Fibroblast of the aortic adventitia (primary cell): ENCODE data around the gene TEX101. TPM values are rescaled to one million over a fixed set of nuclear protein-coding genes. Genes with fewer than 3 reads are reported as not detected.

ENCODE experiments used
- DNase-seq: peaks from one replicate; pipeline ENCODE4 v3.0.0-alpha.2; 2010; ENCODE audit warnings: low read depth
- H3K4me3 ChIP-seq: 2 replicates; pipeline ENCODE4 v1.5.1; 2011; ENCODE audit warnings: low read depth, mild to moderate bottlenecking, control low read depth, low read length, moderate library complexity
- total RNA-seq: library from RNA; depleted of rRNA; stranded (reverse); fragments of >200 nt; gene quantifications from 2 replicates; pipeline ENCODE4 v1.2.3, GENCODE V29; 2012; ENCODE audit warnings: low replicate concordance
- TF ChIP-seq, protein P1 (sequence below): IDR thresholded peaks from 2 replicates; pipeline ENCODE4 v1.5.1; 2011; ENCODE audit warnings: mild to moderate bottlenecking, low read length, control low read depth, inconsistent platforms; ENCODE audit not compliant: insufficient read depth

The TEX101 gene
- total RNA-seq, 1 donor, result not detected

DNA sequence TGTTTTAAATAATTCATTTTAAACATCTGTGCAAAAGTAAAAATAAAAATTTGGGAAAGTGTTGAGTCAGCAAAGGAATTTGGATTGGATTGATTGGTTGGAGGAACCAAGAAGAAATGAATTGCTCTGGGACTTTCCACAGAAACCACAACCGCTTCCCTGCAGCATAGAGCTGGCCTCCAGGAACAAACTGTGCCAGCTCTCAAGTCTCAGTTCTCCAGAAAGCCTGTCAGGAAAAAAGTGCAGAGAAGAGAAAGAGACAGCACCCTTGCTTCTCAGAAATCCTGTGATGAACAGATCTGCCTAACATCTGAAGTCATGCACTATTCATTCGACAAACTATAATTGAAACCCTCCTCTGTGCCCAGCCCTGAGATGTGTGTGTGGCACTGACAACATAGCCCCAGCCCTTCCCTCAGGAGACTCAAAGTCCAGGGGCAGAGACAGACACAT lies 35.9 kb downstream of the TEX101 start:
- H3K4me3 ChIP-seq, result no peak overlapping the region
- DNase-seq, result peak; percentile 83
- TF ChIP-seq, protein P1, sequence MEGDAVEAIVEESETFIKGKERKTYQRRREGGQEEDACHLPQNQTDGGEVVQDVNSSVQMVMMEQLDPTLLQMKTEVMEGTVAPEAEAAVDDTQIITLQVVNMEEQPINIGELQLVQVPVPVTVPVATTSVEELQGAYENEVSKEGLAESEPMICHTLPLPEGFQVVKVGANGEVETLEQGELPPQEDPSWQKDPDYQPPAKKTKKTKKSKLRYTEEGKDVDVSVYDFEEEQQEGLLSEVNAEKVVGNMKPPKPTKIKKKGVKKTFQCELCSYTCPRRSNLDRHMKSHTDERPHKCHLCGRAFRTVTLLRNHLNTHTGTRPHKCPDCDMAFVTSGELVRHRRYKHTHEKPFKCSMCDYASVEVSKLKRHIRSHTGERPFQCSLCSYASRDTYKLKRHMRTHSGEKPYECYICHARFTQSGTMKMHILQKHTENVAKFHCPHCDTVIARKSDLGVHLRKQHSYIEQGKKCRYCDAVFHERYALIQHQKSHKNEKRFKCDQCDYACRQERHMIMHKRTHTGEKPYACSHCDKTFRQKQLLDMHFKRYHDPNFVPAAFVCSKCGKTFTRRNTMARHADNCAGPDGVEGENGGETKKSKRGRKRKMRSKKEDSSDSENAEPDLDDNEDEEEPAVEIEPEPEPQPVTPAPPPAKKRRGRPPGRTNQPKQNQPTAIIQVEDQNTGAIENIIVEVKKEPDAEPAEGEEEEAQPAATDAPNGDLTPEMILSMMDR, result no peak

DNA sequence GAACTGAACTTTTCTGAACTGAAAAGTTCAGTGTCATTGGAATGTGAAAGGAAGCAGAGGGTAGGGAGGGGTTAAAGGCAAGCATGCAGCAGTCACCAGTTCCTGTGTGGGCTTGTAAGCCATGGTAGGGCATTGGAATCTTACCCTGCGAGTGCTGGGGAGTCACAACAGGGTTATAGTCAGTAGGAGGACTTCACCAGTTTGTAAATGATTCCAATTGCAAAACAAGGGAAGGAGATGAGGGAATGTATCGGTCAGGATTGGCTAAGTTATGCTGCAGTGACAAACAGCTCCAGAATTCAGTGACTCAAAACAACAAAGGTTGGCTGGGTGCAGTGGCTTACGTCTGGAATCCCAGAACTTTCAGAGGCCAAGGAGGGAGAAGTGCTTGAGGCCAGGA lies 37.9 kb downstream of the TEX101 start:
- H3K4me3 ChIP-seq, result no peak overlapping the region
- TF ChIP-seq, protein P1, result no peak
- DNase-seq, result no peak

DNA sequence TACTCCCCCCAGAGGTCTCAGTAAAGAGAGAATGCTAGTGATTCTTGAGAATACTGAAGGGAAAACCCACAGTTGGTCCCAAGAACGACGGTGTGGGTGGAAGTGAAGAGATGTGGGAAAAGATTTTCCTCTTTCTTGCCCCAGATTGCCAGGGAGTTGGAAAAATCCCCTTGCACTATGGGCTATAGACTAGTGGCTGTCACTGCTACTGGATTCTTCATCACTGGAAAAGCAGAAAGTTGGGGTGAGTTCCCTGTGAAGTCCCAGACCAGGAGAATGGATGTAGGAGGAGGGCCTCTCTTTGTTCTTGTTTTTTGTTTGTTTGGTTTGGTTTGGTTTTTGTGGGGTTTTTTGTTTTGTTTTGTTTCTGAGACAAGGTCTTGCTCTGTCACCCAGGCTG lies 39.3 kb downstream of the TEX101 start:
- no peak for DNase-seq
- TF ChIP-seq, protein P1, result no peak
- H3K4me3 ChIP-seq, result no peak overlapping the region

DNA sequence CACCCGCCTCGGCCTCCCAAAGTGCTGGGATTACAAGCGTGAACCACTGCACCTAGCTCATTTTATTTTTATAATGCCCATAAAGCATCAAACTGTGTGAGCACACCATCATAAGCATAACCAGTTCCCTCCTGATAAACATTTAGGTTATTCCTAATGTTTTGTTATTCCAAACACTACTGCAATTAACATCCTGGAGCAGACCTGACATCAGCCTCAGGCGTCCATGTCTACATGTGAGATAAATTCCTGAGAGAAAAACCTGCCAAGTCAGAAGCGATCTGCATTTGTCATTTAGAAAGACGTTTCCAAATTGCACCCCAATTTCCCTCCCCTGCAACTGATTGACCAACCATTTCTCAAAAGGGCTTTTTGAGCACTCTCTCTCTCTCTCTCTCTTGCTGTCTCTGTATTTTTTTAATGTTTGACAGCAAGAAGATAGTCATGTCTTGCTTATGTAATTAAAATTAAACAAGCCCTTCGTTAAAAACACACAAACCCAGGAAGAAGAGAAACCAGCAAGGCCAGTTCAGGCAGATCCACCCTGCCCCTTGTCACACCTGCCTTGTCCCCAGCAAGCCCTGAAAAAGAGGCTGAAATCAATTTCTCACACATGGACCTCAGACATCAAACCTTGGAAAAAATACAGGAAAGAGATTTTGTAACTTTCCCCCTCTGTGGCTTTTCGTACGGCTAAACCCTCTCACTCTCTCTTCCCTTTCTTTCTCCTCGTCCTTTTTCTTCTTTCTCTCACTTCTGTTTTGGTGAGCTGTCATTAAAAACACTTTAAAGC lies 40.8 kb downstream of the TEX101 start:
- DNase-seq, result no peak
- TF ChIP-seq, protein P1, result no peak
- no peak overlapping the region for H3K4me3 ChIP-seq

DNA sequence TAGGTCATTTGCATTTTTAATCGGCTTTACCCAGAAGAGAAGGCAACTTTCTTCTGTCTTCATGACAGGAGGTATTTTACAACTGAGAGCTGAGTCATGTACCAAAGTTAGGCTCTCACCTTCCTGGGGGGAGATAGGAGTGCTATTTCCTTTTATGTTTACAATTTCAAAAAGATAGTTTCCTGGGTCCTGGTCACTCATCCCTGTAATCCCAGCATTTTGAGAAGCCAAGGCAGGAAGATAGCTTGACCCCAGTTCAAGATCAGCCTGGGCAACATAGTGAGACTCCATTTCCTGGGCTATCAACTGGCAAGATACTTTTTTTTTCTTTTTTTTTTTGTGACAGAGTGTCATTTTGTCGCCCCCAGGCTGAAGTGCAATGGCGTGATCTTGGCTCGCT lies 43.1 kb downstream of the TEX101 start:
- no peak for DNase-seq
- no peak overlapping the region for H3K4me3 ChIP-seq
- TF ChIP-seq, protein P1, result no peak

DNA sequence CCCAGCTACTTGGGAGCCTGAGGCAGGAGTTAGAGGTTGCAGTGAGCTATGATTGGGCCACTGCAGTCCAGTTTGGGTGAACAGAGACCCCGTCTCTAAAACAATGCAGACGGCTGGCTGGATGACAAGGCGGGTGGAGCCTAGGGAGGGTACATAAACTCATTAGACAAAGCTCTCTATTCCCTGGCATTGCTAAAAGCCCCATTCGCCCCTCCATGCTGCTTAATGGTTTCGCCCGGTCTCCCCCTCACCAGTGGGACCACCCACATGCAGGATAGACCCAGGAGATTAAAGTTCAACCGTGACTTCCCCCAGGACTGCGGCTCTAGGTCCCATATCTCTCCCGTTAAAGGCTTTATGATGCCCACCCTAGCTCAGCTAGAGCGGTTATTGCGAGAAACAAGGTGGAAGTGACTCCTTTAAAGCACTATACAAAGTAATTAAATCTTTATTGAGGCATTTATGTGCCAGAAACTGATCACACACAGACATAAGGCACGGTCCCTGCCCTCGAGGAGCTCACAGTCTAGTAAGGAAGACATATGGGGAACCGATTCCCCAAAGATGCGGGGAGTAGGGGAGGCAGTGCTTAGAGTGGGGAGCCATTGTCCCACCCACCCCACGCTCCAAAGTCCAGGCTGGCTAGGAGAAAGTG lies 45.8 kb downstream of the TEX101 start:
- H3K4me3 ChIP-seq, result no peak overlapping the region
- no peak for DNase-seq
- TF ChIP-seq, protein P1, result no peak
